ENCODE data around the gene FAM78A.

DNA sequence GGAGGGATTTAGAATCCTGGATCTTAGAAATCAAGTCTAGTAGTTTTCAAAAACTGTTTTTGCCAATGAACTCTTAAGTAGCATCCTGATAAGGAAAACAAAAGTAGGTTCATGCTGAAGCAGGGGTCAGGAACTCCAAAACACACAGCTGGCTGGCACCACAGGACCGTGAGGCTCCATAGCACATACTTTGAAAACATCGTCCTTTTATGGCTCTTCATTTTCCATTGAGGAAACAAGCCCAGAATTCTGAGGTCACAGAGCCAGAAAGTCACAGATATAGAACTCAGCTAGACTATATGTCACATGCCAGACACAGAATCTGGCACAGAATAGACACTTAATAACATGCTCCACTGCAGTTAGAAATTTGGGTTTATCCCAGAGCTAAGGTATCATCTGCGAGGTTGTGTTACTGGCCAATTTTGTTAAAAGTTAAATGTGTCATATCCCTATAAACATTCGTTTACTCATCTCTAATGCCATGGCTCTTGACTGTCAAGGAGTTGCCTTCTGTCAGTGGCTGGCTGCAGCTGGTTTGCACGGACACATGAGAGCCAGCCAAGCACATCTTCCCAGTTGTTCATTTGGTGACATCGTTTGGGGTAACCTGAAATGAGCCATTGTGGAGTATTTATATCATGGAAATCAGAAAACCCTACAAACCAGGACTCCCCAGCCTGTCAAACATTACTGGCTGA, 58.8 kb downstream of the FAM78A start:
- TF ChIP-seq, protein P1, sequence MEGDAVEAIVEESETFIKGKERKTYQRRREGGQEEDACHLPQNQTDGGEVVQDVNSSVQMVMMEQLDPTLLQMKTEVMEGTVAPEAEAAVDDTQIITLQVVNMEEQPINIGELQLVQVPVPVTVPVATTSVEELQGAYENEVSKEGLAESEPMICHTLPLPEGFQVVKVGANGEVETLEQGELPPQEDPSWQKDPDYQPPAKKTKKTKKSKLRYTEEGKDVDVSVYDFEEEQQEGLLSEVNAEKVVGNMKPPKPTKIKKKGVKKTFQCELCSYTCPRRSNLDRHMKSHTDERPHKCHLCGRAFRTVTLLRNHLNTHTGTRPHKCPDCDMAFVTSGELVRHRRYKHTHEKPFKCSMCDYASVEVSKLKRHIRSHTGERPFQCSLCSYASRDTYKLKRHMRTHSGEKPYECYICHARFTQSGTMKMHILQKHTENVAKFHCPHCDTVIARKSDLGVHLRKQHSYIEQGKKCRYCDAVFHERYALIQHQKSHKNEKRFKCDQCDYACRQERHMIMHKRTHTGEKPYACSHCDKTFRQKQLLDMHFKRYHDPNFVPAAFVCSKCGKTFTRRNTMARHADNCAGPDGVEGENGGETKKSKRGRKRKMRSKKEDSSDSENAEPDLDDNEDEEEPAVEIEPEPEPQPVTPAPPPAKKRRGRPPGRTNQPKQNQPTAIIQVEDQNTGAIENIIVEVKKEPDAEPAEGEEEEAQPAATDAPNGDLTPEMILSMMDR (IDR thresholded peaks at IDR 0.05; ENCODE audit: low read length): no peak
- TF ChIP-seq EZH2 (optimal IDR thresholded peaks at IDR 0.05; ENCODE audit: low read depth, low read length): no peak
